SK-N-SH treated with all-trans-retinoic acid at 6 μM for 48 hours (cell line): ENCODE data around the gene NCAM1.

ENCODE experiments used
- ISL1 ChIP-seq: fragments of 250-450 bp; sonication (Bioruptor Pico); IDR thresholded peaks from 2 replicates; pipeline ENCODE4 v2.1.2; 2022; ENCODE audit warnings: mild to moderate bottlenecking, moderate library complexity
- ZFP3 ChIP-seq: fragments of 250-450 bp; sonication (Bioruptor Pico); IDR thresholded peaks from 2 replicates; pipeline ENCODE4 v1.5.0; 2020; ENCODE audit warnings: mild to moderate bottlenecking, moderate library complexity
- ZNF70 ChIP-seq: fragments of 450-650 bp; formaldehyde crosslinking; IDR thresholded peaks from 2 replicates; pipeline ENCODE4 v1.5.0; 2020; ENCODE audit warnings: mild to moderate bottlenecking, moderate library complexity
- ZNF8 ChIP-seq: fragments of 450-650 bp; formaldehyde crosslinking; IDR thresholded peaks from 2 replicates; pipeline ENCODE4 v1.5.0; 2020; ENCODE audit warnings: mild to moderate bottlenecking, moderate library complexity

DNA sequence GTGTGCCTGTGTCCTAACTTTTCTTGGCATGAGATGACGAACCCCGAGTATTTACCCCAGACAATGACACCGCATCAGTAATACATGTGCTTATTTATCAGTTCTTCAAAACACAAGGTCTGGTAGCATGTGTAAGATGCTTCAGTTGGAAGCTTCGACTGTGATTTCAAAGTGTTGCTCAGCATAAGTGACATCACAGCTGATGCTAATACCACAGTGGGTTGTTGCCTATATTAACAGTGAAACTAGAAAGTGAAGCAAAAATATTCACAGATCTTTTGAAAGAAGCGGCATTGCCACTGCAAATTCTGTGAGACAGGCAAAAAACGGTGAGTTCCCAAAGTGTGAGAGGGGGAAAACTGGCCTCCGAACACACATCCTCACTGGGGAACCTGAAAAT lies 334.8 kb downstream of the NCAM1 start:
- TF ChIP-seq ZFP3 (CRISPR knock-in tag) = no peak
- no peak for TF ChIP-seq ZNF70 (CRISPR knock-in tag)
- no peak for TF ChIP-seq ZNF8 (CRISPR knock-in tag)
- TF ChIP-seq ISL1 (CRISPR knock-in tag) = no peak
